HEK293 (cell line): Measurements from ENCODE around the gene ZNF524.

Source experiments
- CTCF ChIA-PET: fragments of 350-600 bp; formaldehyde crosslinking; extraction: SDS; loops from one replicate; lab custom pipeline; 2021; ENCODE audit warnings: antibody characterized with exemption; lab: Yijun Ruan, JAX
- POLR2A ChIA-PET: fragments of 300-600 bp; formaldehyde crosslinking; extraction: SDS; loops from one replicate; lab custom pipeline; 2020; ENCODE audit warnings: antibody characterized with exemption, inconsistent platforms; lab: Yijun Ruan, JAX
- H3K27ac ChIP-seq: fragments of 200-500 bp; sonication (Bioruptor generic); 2 replicates; pipeline ENCODE4 v1.5.1; 2014; ENCODE audit warnings: low read depth, low read length, control low read depth, inconsistent platforms; ENCODE audit errors: extremely low read depth
- H3K36me3 ChIP-seq, 2 experiments: fragments of 200-500 bp in 1 of 2; sonication (Bioruptor generic) in 1 of 2; 1 replicate in 1 of 2; 2 replicates in 1 of 2; pipeline ENCODE4 v1.5.1; 2014 to 2017; ENCODE audit warnings: inconsistent platforms in 2 of 2, low read length in 2 of 2; ENCODE audit not compliant: control insufficient read depth in 2 of 2, insufficient read depth in 1 of 2
- H3K4me1 ChIP-seq: fragments of 200-500 bp; sonication (Bioruptor generic); 2 replicates; pipeline ENCODE4 v1.5.1; 2014; ENCODE audit warnings: mild to moderate bottlenecking, low read length, inconsistent platforms; ENCODE audit not compliant: control insufficient read depth, insufficient read depth
- H3K4me3 ChIP-seq: 2 replicates; pipeline ENCODE4 v1.5.1; 2011; ENCODE audit warnings: low read depth, mild to moderate bottlenecking, control low read depth, low read length, moderate library complexity
- H3K9me3 ChIP-seq: fragments of 200-500 bp; sonication (Bioruptor generic); 2 replicates; pipeline ENCODE4 v1.5.1; 2014; ENCODE audit warnings: low read depth, low read length, inconsistent platforms; ENCODE audit not compliant: control insufficient read depth, insufficient read depth
- BCL11A ChIP-seq: fragments of 450-650 bp; formaldehyde crosslinking; IDR thresholded peaks from 2 replicates; pipeline ENCODE4 v1.5.1; 2016; ENCODE audit warnings: low read depth, missing biosample characterization, missing genetic modification characterization
- BCL6B ChIP-seq: fragments of 450-650 bp; formaldehyde crosslinking; IDR thresholded peaks from 2 replicates; pipeline ENCODE4 v1.5.1; 2017; ENCODE audit warnings: missing biosample characterization, missing genetic modification characterization
- EGR2 ChIP-seq: fragments of 450-650 bp; formaldehyde crosslinking; IDR thresholded peaks from 2 replicates; pipeline ENCODE4 v1.5.1; 2016; ENCODE audit warnings: low read depth, missing biosample characterization, missing genetic modification characterization
- GLI4 ChIP-seq: fragments of 450-650 bp; formaldehyde crosslinking; IDR thresholded peaks from 2 replicates; pipeline ENCODE4 v1.5.1; 2016; ENCODE audit warnings: missing biosample characterization, missing genetic modification characterization
- GLIS2 ChIP-seq: fragments of 450-650 bp; formaldehyde crosslinking; IDR thresholded peaks from 2 replicates; pipeline ENCODE4 v1.5.1; 2016; ENCODE audit warnings: missing biosample characterization, missing genetic modification characterization
- HOXA7 ChIP-seq: sonication (generic); formaldehyde crosslinking; IDR thresholded peaks from 2 replicates; pipeline ENCODE4 v1.8.1; 2022; ENCODE audit warnings: missing genetic modification reagents, borderline replicate concordance
- PRDM10 ChIP-seq: fragments of 450-650 bp; formaldehyde crosslinking; IDR thresholded peaks from 2 replicates; pipeline ENCODE4 v1.5.1; 2016; ENCODE audit warnings: missing biosample characterization, missing genetic modification characterization
- SP2 ChIP-seq: fragments of 450-650 bp; formaldehyde crosslinking; IDR thresholded peaks from 2 replicates; pipeline ENCODE4 v1.5.1; 2016; ENCODE audit warnings: missing biosample characterization, missing genetic modification characterization
- ZNF140 ChIP-seq: fragments of 450-650 bp; formaldehyde crosslinking; IDR thresholded peaks from 2 replicates; pipeline ENCODE4 v1.5.1; 2016; ENCODE audit warnings: missing biosample characterization, missing genetic modification characterization
- ZNF146 ChIP-seq: fragments of 450-650 bp; formaldehyde crosslinking; IDR thresholded peaks from 2 replicates; pipeline ENCODE4 v1.5.1; 2016; ENCODE audit warnings: missing biosample characterization, missing genetic modification characterization
- ZNF16 ChIP-seq: fragments of 450-650 bp; formaldehyde crosslinking; IDR thresholded peaks from 2 replicates; pipeline ENCODE4 v1.5.1; 2016; ENCODE audit warnings: low read depth, missing biosample characterization, missing genetic modification characterization
- ZNF175 ChIP-seq: fragments of 450-650 bp; formaldehyde crosslinking; IDR thresholded peaks from 2 replicates; pipeline ENCODE4 v1.5.1; 2016; ENCODE audit warnings: missing biosample characterization, missing genetic modification characterization
- ZNF274 ChIP-seq, 2 experiments: fragments of 200-500 bp in 1 of 2; fragments of 450-650 bp in 1 of 2; sonication (Bioruptor generic) in 1 of 2; formaldehyde crosslinking in 1 of 2; IDR thresholded peaks; 2 replicates each; pipeline versions ENCODE4 v1.5.1 to v1.6.1; 2014 to 2016; ENCODE audit warnings: borderline replicate concordance in 1 of 2, inconsistent platforms in 1 of 2, low read length in 1 of 2, missing biosample characterization in 1 of 2, missing genetic modification characterization in 1 of 2
- ZNF354C ChIP-seq: fragments of 450-650 bp; formaldehyde crosslinking; IDR thresholded peaks from 2 replicates; pipeline ENCODE4 v1.5.1; 2016; ENCODE audit warnings: missing biosample characterization, missing genetic modification characterization, low read depth, borderline replicate concordance
- ZNF48 ChIP-seq: fragments of 450-650 bp; formaldehyde crosslinking; IDR thresholded peaks from 2 replicates; pipeline ENCODE4 v1.5.1; 2016; ENCODE audit warnings: missing biosample characterization, missing genetic modification characterization
- ZNF521 ChIP-seq: fragments of 450-650 bp; formaldehyde crosslinking; IDR thresholded peaks from 2 replicates; pipeline ENCODE4 v1.5.1; 2017; ENCODE audit warnings: missing biosample characterization, mild to moderate bottlenecking, missing genetic modification characterization
- ZNF555 ChIP-seq: fragments of 450-650 bp; formaldehyde crosslinking; conservative IDR thresholded peaks from 2 replicates; pipeline ENCODE4 v1.5.1; 2017; ENCODE audit warnings: missing biosample characterization, mild to moderate bottlenecking, missing genetic modification characterization, inconsistent platforms
- ZNF654 ChIP-seq: fragments of 450-650 bp; formaldehyde crosslinking; IDR thresholded peaks from 2 replicates; pipeline ENCODE4 v1.5.1; 2016; ENCODE audit warnings: low read depth, missing biosample characterization, missing genetic modification characterization
- ZNF692 ChIP-seq: fragments of 450-650 bp; formaldehyde crosslinking; IDR thresholded peaks from 2 replicates; pipeline ENCODE4 v1.5.1; 2016; ENCODE audit warnings: missing biosample characterization, missing genetic modification characterization
- ZNF704 ChIP-seq: fragments of 450-650 bp; formaldehyde crosslinking; IDR thresholded peaks from 2 replicates; pipeline ENCODE4 v1.5.1; 2016; ENCODE audit warnings: missing biosample characterization, missing genetic modification characterization
- ZNF76 ChIP-seq: fragments of 450-650 bp; formaldehyde crosslinking; IDR thresholded peaks from 2 replicates; pipeline ENCODE4; 2016; ENCODE audit warnings: low read depth, missing biosample characterization, missing genetic modification characterization, borderline replicate concordance
- ZNF791 ChIP-seq: fragments of 450-650 bp; formaldehyde crosslinking; IDR thresholded peaks from 2 replicates; pipeline ENCODE4 v1.5.1; 2016; ENCODE audit warnings: missing biosample characterization, missing genetic modification characterization
- ZNF843 ChIP-seq: fragments of 450-650 bp; formaldehyde crosslinking; IDR thresholded peaks from 2 replicates; pipeline ENCODE4 v1.5.1; 2016; ENCODE audit warnings: missing biosample characterization, missing genetic modification characterization
- TF ChIP-seq, protein P1 (sequence below): fragments of 450-650 bp; formaldehyde crosslinking; IDR thresholded peaks from 2 replicates; pipeline ENCODE4 v1.5.1; 2016; ENCODE audit warnings: missing biosample characterization, missing genetic modification characterization

The ZNF524 gene

DNA sequence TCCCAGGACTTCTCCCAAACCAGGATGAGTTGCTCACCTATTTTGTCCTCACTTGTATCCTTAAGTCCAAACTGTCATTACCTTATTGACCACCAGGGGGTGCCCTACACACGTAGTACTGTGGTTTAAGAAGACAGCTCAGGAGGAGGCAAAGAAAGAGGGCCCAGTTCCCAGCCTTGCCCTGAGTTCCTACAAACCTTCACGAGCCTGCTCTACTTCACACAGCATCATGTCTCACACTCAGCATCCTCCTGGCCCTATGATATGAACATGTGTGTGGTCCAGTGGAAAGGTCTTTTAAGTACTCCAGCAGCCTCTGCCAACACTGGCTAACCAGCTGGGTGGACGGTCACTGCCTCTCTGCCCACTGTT lies 32.4 kb downstream of the ZNF524 start (continued):
- no peak for TF ChIP-seq BCL11A (tag by site-specific recombination)
- peak; percentile 54 for TF ChIP-seq ZNF654
- TF ChIP-seq ZNF76 (tag by site-specific recombination) = no peak
- TF ChIP-seq ZNF692 (tag by site-specific recombination) = peak; percentile 62; the same call in 1 of the 2 replicates
- TF ChIP-seq GLI4 (tag by site-specific recombination) = no peak
- TF ChIP-seq ZNF175 (tag by site-specific recombination) = no peak

- Histone ChIP-seq H3K27ac (no peak overlapping the region), H3K4me1 (peaks cover 12% of the 10 kb centered on the region), H3K4me3 (no peak overlapping the region), H3K9me3 (no peaks in the 10 kb centered on the region), H3K36me3 (peaks cover 5 to 11% of the 10 kb centered on the region in 2 experiments; a peak in 2 of 3 replicates)
- POLR2A ChIA-PET = interaction anchor here (1.3 to 4.2 kb wide), 4 partner anchors 9 to 172 kb away, joined by 4 to 22 read pairs (median 6); partner anchors contain the start of genes ISOC2, U2AF2, ZNF581 and ZNF784
- CTCF ChIA-PET = interaction anchor here (0.6 to 6.0 kb wide), 21 partner anchors 9 to 1465 kb away, joined by 3 to 62 read pairs (median 16); partner anchors contain the start of genes CCDC106, HSPBP1, U2AF2 and ZNF784
- TF ChIP-seq ZNF555 (no peak), BCL6B (tag by site-specific recombination) (no peak), ZNF704 (tag by site-specific recombination) (no peak), PRDM10 (tag by site-specific recombination) (no peak), ZNF146 (no peak), GLI4 (tag by site-specific recombination) (no peak), ZNF354C (tag by site-specific recombination) (no peak), ZNF843 (tag by site-specific recombination) (no peak), ZNF16 (tag by site-specific recombination) (no peak)
Measured at GRCh38 chr19:55633861-55634260, 33.8 kb downstream of the ZNF524 start.

- Histone ChIP-seq H3K9me3 (no peaks in the 10 kb centered on the region), H3K4me3 (peak overlapping the region; percentile 82), H3K36me3 (peaks cover 5 to 11% of the 10 kb centered on the region in 2 experiments; a peak in 2 of 3 replicates), H3K27ac (peak overlapping the region; percentile 57), H3K4me1 (peaks cover 17% of the 10 kb centered on the region)
- CTCF ChIA-PET = interaction anchor here (2.1 to 6.0 kb wide), 3 partner anchors 19 to 168 kb away, joined by 11 to 35 read pairs (median 26); partner anchors contain the start of gene U2AF2
- POLR2A ChIA-PET = interaction anchor here (0.7 to 4.2 kb wide), 7 partner anchors 8 to 180 kb away, joined by 4 to 22 read pairs (median 7); partner anchors contain the start of genes U2AF2, ZNF581 and ZNF784
- TF ChIP-seq ZNF48 (tag by site-specific recombination) (no peak), ZNF274 (IDR thresholded peaks at IDR 0.05; ENCODE audit: low read length) (no peak), ZNF274 (tag by site-specific recombination; IDR thresholded peaks at IDR 0.05; ENCODE audit: borderline replicate concordance) (no peak), GLIS2 (tag by site-specific recombination) (no peak), HOXA7 (no peak), ZNF140 (tag by site-specific recombination) (no peak), ZNF791 (tag by site-specific recombination) (no peak), SP2 (tag by site-specific recombination) (no peak), EGR2 (tag by site-specific recombination) (no peak), ZNF521 (tag by site-specific recombination) (no peak)
- TF ChIP-seq, protein P1, sequence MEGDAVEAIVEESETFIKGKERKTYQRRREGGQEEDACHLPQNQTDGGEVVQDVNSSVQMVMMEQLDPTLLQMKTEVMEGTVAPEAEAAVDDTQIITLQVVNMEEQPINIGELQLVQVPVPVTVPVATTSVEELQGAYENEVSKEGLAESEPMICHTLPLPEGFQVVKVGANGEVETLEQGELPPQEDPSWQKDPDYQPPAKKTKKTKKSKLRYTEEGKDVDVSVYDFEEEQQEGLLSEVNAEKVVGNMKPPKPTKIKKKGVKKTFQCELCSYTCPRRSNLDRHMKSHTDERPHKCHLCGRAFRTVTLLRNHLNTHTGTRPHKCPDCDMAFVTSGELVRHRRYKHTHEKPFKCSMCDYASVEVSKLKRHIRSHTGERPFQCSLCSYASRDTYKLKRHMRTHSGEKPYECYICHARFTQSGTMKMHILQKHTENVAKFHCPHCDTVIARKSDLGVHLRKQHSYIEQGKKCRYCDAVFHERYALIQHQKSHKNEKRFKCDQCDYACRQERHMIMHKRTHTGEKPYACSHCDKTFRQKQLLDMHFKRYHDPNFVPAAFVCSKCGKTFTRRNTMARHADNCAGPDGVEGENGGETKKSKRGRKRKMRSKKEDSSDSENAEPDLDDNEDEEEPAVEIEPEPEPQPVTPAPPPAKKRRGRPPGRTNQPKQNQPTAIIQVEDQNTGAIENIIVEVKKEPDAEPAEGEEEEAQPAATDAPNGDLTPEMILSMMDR (tag by site-specific recombination) = no peak
Measured at GRCh38 chr19:55635334-55635717, 35.2 kb downstream of the ZNF524 start.
